ENCODE measurements around the gene ABHD15.

ABHD15 gene

GRCh38 chr17:29577001-29577370 lies 10.1 kb upstream of the ABHD15 start:
- no peak overlapping the region for H3K27ac ChIP-seq
- no peak for TF ChIP-seq CTCF (conservative IDR thresholded peaks at IDR 0.05)

GRCh38 chr17:29576214-29577000 lies 9.6 kb upstream of the ABHD15 start:
- TF ChIP-seq CTCF (conservative IDR thresholded peaks at IDR 0.05): no peak
- H3K27ac ChIP-seq: no peak overlapping the region

DNA sequence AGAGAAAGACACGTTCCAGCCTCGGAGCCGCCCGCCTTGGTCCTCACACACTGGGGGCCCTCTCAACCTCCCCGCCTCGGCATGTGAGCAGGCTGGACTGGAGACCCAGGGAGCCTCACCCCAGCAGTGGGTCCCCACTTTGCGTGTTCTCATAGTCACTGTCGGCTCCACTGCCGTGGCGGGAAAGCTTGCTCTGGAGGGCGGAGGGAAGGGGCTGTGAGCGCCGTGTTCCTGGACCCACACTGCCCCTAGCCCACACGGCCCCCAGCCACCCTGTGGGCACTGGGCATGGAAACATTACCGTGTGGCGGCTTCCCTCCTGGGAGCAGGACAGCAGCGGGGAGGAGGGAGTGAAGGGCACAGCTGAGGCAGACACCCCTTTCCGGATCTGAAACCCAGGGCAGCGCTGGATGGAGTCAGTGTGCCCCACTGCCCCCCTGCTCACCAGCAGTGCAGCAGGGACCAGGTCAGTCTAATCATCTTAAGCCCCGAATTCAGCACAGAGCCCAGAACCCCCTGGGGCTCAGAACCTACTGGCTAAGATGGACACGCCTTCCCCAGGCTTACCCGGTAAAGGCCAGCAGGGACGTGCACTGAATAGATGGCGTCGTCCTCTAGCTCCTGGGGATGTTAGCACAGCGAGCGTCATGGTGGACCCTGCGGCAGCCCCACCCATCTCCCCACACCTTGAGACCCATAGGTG lies 8.8 kb upstream of the ABHD15 start:
- no peak for TF ChIP-seq CTCF (conservative IDR thresholded peaks at IDR 0.05)
- no peak overlapping the region for H3K27ac ChIP-seq

GRCh38 chr17:29574732-29575510 lies 8.1 kb upstream of the ABHD15 start:
- TF ChIP-seq CTCF (conservative IDR thresholded peaks at IDR 0.05): no peak
- no peak overlapping the region for H3K27ac ChIP-seq

DNA sequence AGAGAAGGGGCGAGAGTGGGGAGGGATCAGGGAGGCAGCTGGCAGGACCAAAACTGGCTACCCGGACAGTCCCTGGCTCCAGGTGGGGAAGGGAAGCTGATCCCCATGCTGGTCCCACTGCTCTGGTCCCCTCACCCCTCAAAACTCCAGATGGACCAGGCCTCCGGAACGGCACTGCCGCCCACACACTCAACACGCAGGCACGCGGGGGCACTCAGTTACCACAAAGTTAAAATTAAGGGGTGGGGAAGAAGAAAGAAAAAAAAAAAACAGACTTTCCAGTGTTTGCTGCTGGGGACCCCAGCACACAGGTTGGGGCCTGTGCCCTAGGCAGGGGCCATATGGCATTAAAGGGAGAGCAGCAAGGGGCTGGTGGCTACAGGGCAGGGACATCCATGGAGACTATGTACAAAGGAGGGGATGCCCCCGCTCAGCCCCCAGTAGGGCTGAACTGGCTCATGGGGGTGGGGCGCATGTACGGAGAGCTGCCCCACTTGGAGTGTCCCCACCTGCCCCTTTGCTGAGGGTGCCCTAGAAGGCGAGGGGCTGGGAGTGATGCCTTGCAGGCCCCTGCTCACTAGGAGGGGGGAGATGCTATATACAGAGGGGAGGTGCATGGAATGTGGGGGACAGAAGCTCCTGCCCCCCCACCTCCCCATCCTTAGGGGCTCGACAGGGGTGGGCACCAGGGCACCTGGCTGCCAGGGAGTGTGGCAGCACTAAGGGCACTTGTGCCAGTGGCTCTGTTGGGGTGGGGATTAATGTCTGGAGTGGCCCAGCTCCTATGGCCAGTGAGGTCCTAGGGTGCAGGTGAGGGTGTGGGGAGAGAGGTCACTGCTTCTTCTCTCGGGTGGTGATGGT lies 7.3 kb upstream of the ABHD15 start:
- H3K27ac ChIP-seq: no peak overlapping the region

GRCh38 chr17:29573558-29573869 lies 6.7 kb upstream of the ABHD15 start:
- no peak overlapping the region for H3K27ac ChIP-seq
- TF ChIP-seq CTCF (conservative IDR thresholded peaks at IDR 0.05): no peak

More for the DNA sequence above, 7.3 kb upstream of the ABHD15 start:
- no peak for TF ChIP-seq CTCF (conservative IDR thresholded peaks at IDR 0.05)

Data from VCaP (cell line).